HCT116 (cell line): ENCODE measurements around the gene TADA2B.

ENCODE experiments used
- CTCF ChIP-seq, 3 experiments: fragments of 200-600 bp in 1 of 3; sonication (generic) in 1 of 3; IDR thresholded peaks in 2 of 3; conservative IDR thresholded peaks in 1 of 3; 2 replicates each; pipeline ENCODE4 v1.5.1; 2012 to 2017; ENCODE audit warnings: low read depth in 2 of 3, low read length in 2 of 3, antibody characterized with exemption in 1 of 3, borderline replicate concordance in 1 of 3, control low read depth in 1 of 3, mild to moderate bottlenecking in 1 of 3, mixed read lengths in 1 of 3, mixed run types in 1 of 3, moderate library complexity in 1 of 3; ENCODE audit not compliant: insufficient read depth in 1 of 3
- POLR2A ChIP-seq: IDR thresholded peaks from 2 replicates; pipeline ENCODE4 v1.7.0; 2011; ENCODE audit warnings: borderline replicate concordance; ENCODE audit not compliant: insufficient read depth, insufficient read length; ENCODE audit errors: extremely low read depth
- RAD21 ChIP-seq: IDR thresholded peaks from 2 replicates; pipeline ENCODE4 v1.6.1; 2012; ENCODE audit warnings: low read depth, mild to moderate bottlenecking
- YY1 ChIP-seq: IDR thresholded peaks from 2 replicates; pipeline ENCODE4 v1.6.1; 2011; ENCODE audit warnings: low read length, low read depth, moderate library complexity, mild to moderate bottlenecking; ENCODE audit not compliant: insufficient replicate concordance; ENCODE audit errors: extremely low read depth
- ZFX ChIP-seq: fragments of 450-650 bp; IDR thresholded peaks from 2 replicates; pipeline ENCODE4 v1.6.1; 2017

GRCh38 chr4:7026107-7026506, 17.1 kb upstream of the TADA2B start:
- no peak for TF ChIP-seq YY1
- TF ChIP-seq ZFX = no peak
- TF ChIP-seq CTCF (IDR thresholded peaks at IDR 0.05 in 2 of 3, conservative IDR thresholded peaks at IDR 0.05 in 1 of 3; ENCODE audit: borderline replicate concordance in 1 of 3, insufficient read depth in 1 of 3, low read depth in 2 of 3, low read length in 2 of 3) = no peak
- no peak for TF ChIP-seq RAD21
- no peak for TF ChIP-seq POLR2A
